AG09319 (cell line): Measurements from ENCODE around the gene COA4.
"Not testable (repeated sequence)": the region's sequence is repeated elsewhere in the genome, so short reads cannot be mapped to it uniquely, and the experiment has no call there.

Source experiments
- DNase-seq: peaks from one replicate; pipeline ENCODE4 v3.0.0-alpha.2; 2010; ENCODE audit warnings: low read depth; ENCODE audit errors: extremely low read depth
- CTCF ChIP-seq: IDR thresholded peaks from 2 replicates; pipeline ENCODE4 v1.5.1; 2011; ENCODE audit warnings: low read depth, mild to moderate bottlenecking, inconsistent platforms, low read length, moderate library complexity

The COA4 gene

GRCh38 chr11:73902303-73902702 lies 25.7 kb upstream of the COA4 start:
- TF ChIP-seq CTCF: no peak
- DNase-seq: no peak

GRCh38 chr11:73894725-73895335 lies 18.2 kb upstream of the COA4 start:
- no peak for DNase-seq
- no peak for TF ChIP-seq CTCF

GRCh38 chr11:73893041-73893440 lies 16.4 kb upstream of the COA4 start:
- no peak for TF ChIP-seq CTCF
- no peak for DNase-seq

GRCh38 chr11:73889536-73889935 lies 12.9 kb upstream of the COA4 start:
- no peak for DNase-seq
- TF ChIP-seq CTCF: no peak

- no peak for DNase-seq
- TF ChIP-seq CTCF: no peak
Observed at GRCh38 chr11:73889019-73889418, 12.4 kb upstream of the COA4 start.

GRCh38 chr11:73888244-73888643 lies 11.6 kb upstream of the COA4 start:
- DNase-seq: no peak
- no peak for TF ChIP-seq CTCF

- TF ChIP-seq CTCF: no peak
- DNase-seq: no peak
Observed at GRCh38 chr11:73883856-73884255, 7.2 kb upstream of the COA4 start.

GRCh38 chr11:73880449-73880848 lies 3.8 kb upstream of the COA4 start:
- DNase-seq: not testable (repeated sequence)
